Measurements from ENCODE around the gene VIPAS39. TPM values are rescaled to one million over a fixed set of nuclear protein-coding genes. Genes with fewer than 3 reads are reported as not detected.

The VIPAS39 gene
- total RNA-seq, 2 donors from 2014 or later: 6.3 to 17.1 TPM

GRCh38 chr14:77485256-77485655 is 27.9 kb upstream of the VIPAS39 start:
- H3K27ac ChIP-seq: no peak overlapping the region
- 67 to 94% methylated on average over 1 to 3 of the region's 3 CpGs for WGBS, 2 donors
- no peaks in the 10 kb centered on the region for H3K27me3 ChIP-seq
- H3K4me3 ChIP-seq: no peak overlapping the region
- no peak for ATAC-seq
- H3K9me3 ChIP-seq: no peaks in the 10 kb centered on the region
- DNase-seq: no peak
- no peaks in the 10 kb centered on the region for H3K4me1 ChIP-seq
- intact Hi-C loops (cut with DNase I): no loop called here
- TF ChIP-seq POLR2A (IDR thresholded peaks at IDR 0.05) (no peak), CTCF (IDR thresholded peaks at IDR 0.05) (no peak)
- H3K36me3 ChIP-seq (replicated peaks in 1 of 2; ENCODE audit: insufficient read depth in 1 of 2, low read depth in 2 of 2): no peaks in the 10 kb centered on the region

GRCh38 chr14:77482422-77482821 is 25.0 kb upstream of the VIPAS39 start:
- Histone ChIP-seq H3K36me3 (replicated peaks in 1 of 2; ENCODE audit: insufficient read depth in 1 of 2, low read depth in 2 of 2) (no peaks in the 10 kb centered on the region), H3K4me1 (no peaks in the 10 kb centered on the region), H3K27ac (no peak overlapping the region), H3K9me3 (no peaks in the 10 kb centered on the region), H3K27me3 (no peaks in the 10 kb centered on the region), H3K4me3 (no peak overlapping the region)
- ATAC-seq (no peak), DNase-seq (no peak)
- intact Hi-C loops (cut with DNase I): no loop called here
- TF ChIP-seq POLR2A (IDR thresholded peaks at IDR 0.05) (no peak), CTCF (IDR thresholded peaks at IDR 0.05) (no peak)
- 70 to 78% methylated on average over 7 to 8 of the region's 8 CpGs for WGBS, 2 donors

GRCh38 chr14:77478796-77479195 is 21.4 kb upstream of the VIPAS39 start:
- no peak for ATAC-seq
- intact Hi-C loops (cut with DNase I): no loop called here
- DNase-seq: no peak
- 50 to 56% methylated on average over 1 of the region's 1 CpG for WGBS, 2 donors
- Histone ChIP-seq H3K36me3 (replicated peaks in 1 of 2; ENCODE audit: insufficient read depth in 1 of 2, low read depth in 2 of 2) (no peaks in the 10 kb centered on the region), H3K27ac (no peak overlapping the region), H3K9me3 (no peaks in the 10 kb centered on the region), H3K4me3 (no peak overlapping the region), H3K4me1 (no peaks in the 10 kb centered on the region), H3K27me3 (no peaks in the 10 kb centered on the region)
- TF ChIP-seq CTCF (IDR thresholded peaks at IDR 0.05) (no peak), POLR2A (IDR thresholded peaks at IDR 0.05) (no peak)

GRCh38 chr14:77478029-77478428 is 20.6 kb upstream of the VIPAS39 start:
- Histone ChIP-seq H3K36me3 (replicated peaks in 1 of 2; ENCODE audit: insufficient read depth in 1 of 2, low read depth in 2 of 2) (no peaks in the 10 kb centered on the region), H3K27me3 (no peaks in the 10 kb centered on the region), H3K27ac (no peak overlapping the region), H3K4me3 (no peak overlapping the region), H3K9me3 (no peaks in the 10 kb centered on the region), H3K4me1 (no peaks in the 10 kb centered on the region)
- DNase-seq: no peak
- no peak for ATAC-seq
- intact Hi-C loops (cut with DNase I): no loop called here
- TF ChIP-seq CTCF (IDR thresholded peaks at IDR 0.05): no peak
- no peak for TF ChIP-seq POLR2A (IDR thresholded peaks at IDR 0.05)
- 60 to 82% methylated on average over 2 to 5 of the region's 5 CpGs for WGBS, 2 donors

- H3K27ac ChIP-seq: no peak overlapping the region
- H3K4me1 ChIP-seq: no peaks in the 10 kb centered on the region
- no peaks in the 10 kb centered on the region for H3K27me3 ChIP-seq
- 77 to 81% methylated on average over 22 to 35 of the region's 35 CpGs for WGBS, 2 donors
- H3K4me3 ChIP-seq: no peak overlapping the region
- intact Hi-C loops (cut with DNase I): no loop called here
- H3K36me3 ChIP-seq (replicated peaks in 1 of 2; ENCODE audit: insufficient read depth in 1 of 2, low read depth in 2 of 2): no peaks in the 10 kb centered on the region
- no peak for TF ChIP-seq CTCF (IDR thresholded peaks at IDR 0.05)
- TF ChIP-seq POLR2A (IDR thresholded peaks at IDR 0.05): no peak
- DNase-seq: no peak
- no peak for ATAC-seq
- no peaks in the 10 kb centered on the region for H3K9me3 ChIP-seq
Measured at GRCh38 chr14:77475432-77476115, 18.2 kb upstream of the VIPAS39 start.

Data from body of pancreas (tissue), 4 donors.